H9 (cell line): Measurements from ENCODE around the gene NCKAP5. TPM values are rescaled to one million over a fixed set of nuclear protein-coding genes. Genes with fewer than 3 reads are reported as not detected.

ENCODE experiments used
- DNase-seq: peaks from one replicate; pipeline ENCODE4 v3.0.0-alpha.2; 2017
- H2AFZ ChIP-seq: one replicate; pipeline ENCODE4 v1.6.1; 2013; ENCODE audit warnings: mild to moderate bottlenecking, low read length, control low read depth, moderate library complexity
- H2AK5ac ChIP-seq: 2 replicates; pipeline ENCODE4 v1.6.1; 2013; ENCODE audit warnings: low read length, control low read depth, mixed read lengths; ENCODE audit not compliant: insufficient read length
- H2BK120ac ChIP-seq: one replicate; pipeline ENCODE4 v1.6.1; 2013; ENCODE audit warnings: low read depth, mild to moderate bottlenecking, low read length, control low read depth, inconsistent platforms; ENCODE audit not compliant: poor library complexity, severe bottlenecking
- H2BK12ac ChIP-seq: 2 replicates; pipeline ENCODE4 v1.6.1; 2013; ENCODE audit warnings: low read length, control low read depth, mixed read lengths, low read depth; ENCODE audit not compliant: insufficient read length
- H2BK15ac ChIP-seq: 2 replicates; pipeline ENCODE4 v1.6.1; 2013; ENCODE audit warnings: low read depth, low read length, control low read depth
- H2BK20ac ChIP-seq: one replicate; pipeline ENCODE4 v1.6.1; 2013; ENCODE audit warnings: low read depth, mild to moderate bottlenecking, low read length, control low read depth, inconsistent platforms; ENCODE audit not compliant: poor library complexity, severe bottlenecking
- H2BK5ac ChIP-seq: 2 replicates; pipeline ENCODE4 v1.6.1; 2013; ENCODE audit warnings: low read length, control low read depth, mixed read lengths; ENCODE audit not compliant: insufficient read length
- H3K14ac ChIP-seq: 2 replicates; pipeline ENCODE4 v1.6.1; 2013; ENCODE audit warnings: low read length, control low read depth; ENCODE audit not compliant: insufficient read depth
- H3K18ac ChIP-seq: 2 replicates; pipeline ENCODE4 v1.6.1; 2013; ENCODE audit warnings: low read depth, mild to moderate bottlenecking, mixed read lengths, low read length, control low read depth; ENCODE audit not compliant: insufficient read length
- H3K23ac ChIP-seq: 2 replicates; pipeline ENCODE4 v1.6.1; 2013; ENCODE audit warnings: low read length, control low read depth, mixed read lengths, low read depth; ENCODE audit not compliant: insufficient read length
- H3K23me2 ChIP-seq: 2 replicates; pipeline ENCODE4 v1.6.1; 2013; ENCODE audit warnings: low read depth, mild to moderate bottlenecking, mixed read lengths, low read length, control low read depth; ENCODE audit not compliant: insufficient read length, poor library complexity, severe bottlenecking
- H3K27ac ChIP-seq: 2 replicates; pipeline ENCODE4 v1.5.1; 2013; ENCODE audit warnings: low read length, control low read depth, mixed read lengths, low read depth; ENCODE audit not compliant: insufficient read length
- H3K27me3 ChIP-seq: 2 replicates; pipeline ENCODE4 v1.6.1; 2013; ENCODE audit warnings: low read length, control low read depth, inconsistent platforms; ENCODE audit not compliant: insufficient read depth
- H3K4ac ChIP-seq: 2 replicates; pipeline ENCODE4 v1.6.1; 2013; ENCODE audit warnings: low read depth, mild to moderate bottlenecking, control low read depth, inconsistent platforms, low read length, moderate library complexity
- H3K4me1 ChIP-seq: 2 replicates; pipeline ENCODE4 v1.6.1; 2013; ENCODE audit warnings: low read length, control low read depth, inconsistent platforms; ENCODE audit not compliant: insufficient read depth
- H3K4me2 ChIP-seq: 2 replicates; pipeline ENCODE4 v1.6.1; 2013; ENCODE audit warnings: low read length, control low read depth, mixed read lengths; ENCODE audit not compliant: insufficient read length, insufficient read depth
- H3K56ac ChIP-seq: 2 replicates; pipeline ENCODE4 v1.6.1; 2013; ENCODE audit warnings: low read depth, mild to moderate bottlenecking, mixed read lengths, low read length, control low read depth; ENCODE audit not compliant: insufficient read length
- H3K79me1 ChIP-seq: 2 replicates; pipeline ENCODE4 v1.6.1; 2013; ENCODE audit warnings: low read depth, mild to moderate bottlenecking, moderate library complexity, low read length, control low read depth, inconsistent platforms; ENCODE audit not compliant: insufficient read depth, poor library complexity, severe bottlenecking
- H3K79me2 ChIP-seq: 2 replicates; pipeline ENCODE4 v1.6.1; 2013; ENCODE audit warnings: low read length, control low read depth, inconsistent platforms; ENCODE audit not compliant: insufficient read depth
- H3K9ac ChIP-seq: 2 replicates; pipeline ENCODE4 v1.6.1; 2013; ENCODE audit warnings: low read length, control low read depth, mixed read lengths; ENCODE audit not compliant: insufficient read length; ENCODE audit errors: extremely low read depth
- H3K9me3 ChIP-seq: one replicate; pipeline ENCODE4 v1.6.1; 2013; ENCODE audit warnings: low read depth, low read length, inconsistent platforms; ENCODE audit not compliant: control insufficient read depth
- H3T11ph ChIP-seq: one replicate; pipeline ENCODE4 v1.6.1; 2013; ENCODE audit warnings: mild to moderate bottlenecking, low read length, control low read depth, inconsistent platforms
- H4K20me1 ChIP-seq: one replicate; pipeline ENCODE4 v1.6.1; 2013; ENCODE audit not compliant: control insufficient read depth, insufficient read length, insufficient read depth
- H4K5ac ChIP-seq: 2 replicates; pipeline ENCODE4 v1.6.1; 2013; ENCODE audit warnings: low read depth, mild to moderate bottlenecking, mixed read lengths, low read length, control low read depth; ENCODE audit not compliant: insufficient read length
- H4K8ac ChIP-seq: replicated peaks from 2 replicates; pipeline ENCODE4 v1.6.1; 2013; ENCODE audit warnings: low read length, control low read depth, mixed read lengths, low read depth; ENCODE audit not compliant: insufficient read length
- H4K91ac ChIP-seq: 2 replicates; pipeline ENCODE4 v1.6.1; 2013; ENCODE audit warnings: low read depth, mild to moderate bottlenecking, moderate library complexity, mixed read lengths, low read length, control low read depth; ENCODE audit not compliant: insufficient read length
- H3K27ac Mint-ChIP-seq, 3 experiments: 2 replicates in 2 of 3; 3 replicates in 1 of 3; pipeline ENCODE4 v1.8.0; 2020 to 2021; ENCODE audit warnings: mixed read lengths in 3 of 3, mild to moderate bottlenecking in 1 of 3, moderate library complexity in 1 of 3
- H3K27me3 Mint-ChIP-seq: 2 replicates; pipeline ENCODE4 v1.8.0; 2021; ENCODE audit warnings: low read depth, mild to moderate bottlenecking, moderate library complexity, mixed read lengths
- H3K36me3 Mint-ChIP-seq, 3 experiments: 2 replicates in 2 of 3; 3 replicates in 1 of 3; pipeline ENCODE4 v1.8.0; 2020 to 2021; ENCODE audit warnings: low read depth in 3 of 3, mixed read lengths in 3 of 3; ENCODE audit not compliant: insufficient read depth in 1 of 3
- H3K4me1 Mint-ChIP-seq, 2 experiments: 2 replicates each; pipeline ENCODE4 v1.8.0; 2020; ENCODE audit warnings: mixed read lengths in 2 of 2
- H3K4me3 Mint-ChIP-seq, 2 experiments: 2 replicates in 1 of 2; 3 replicates in 1 of 2; pipeline ENCODE4 v1.8.0; 2020 to 2021; ENCODE audit warnings: mild to moderate bottlenecking in 2 of 2, mixed read lengths in 2 of 2, moderate library complexity in 1 of 2
- H3K9me3 Mint-ChIP-seq, 2 experiments: 2 replicates in 1 of 2; 3 replicates in 1 of 2; pipeline ENCODE4 v1.8.0; 2020; ENCODE audit warnings: mild to moderate bottlenecking in 2 of 2, mixed read lengths in 2 of 2, moderate library complexity in 1 of 2
- WGBS: extraction: QIAGEN DNeasy Blood & Tissue Kit; methylation state at CpG from one replicate; pipeline ENCODE4 v1.1.7; 2013; ENCODE audit warnings: missing lambda C conversion rate, low lambda C conversion rate, mixed read lengths; ENCODE audit not compliant: insufficient read length; ENCODE audit errors: extremely low coverage; 5-methylcytosine and 5-hydroxymethylcytosine counted together
- total RNA-seq: library from RNA; stranded (reverse); gene quantifications from 2 replicates; pipeline ENCODE4 v1.2.1, GENCODE V29; 2021
- TF ChIP-seq, protein P1 (sequence below): fragments of 200-600 bp; sonication (generic); conservative IDR thresholded peaks from 3 replicates; pipeline ENCODE4 v1.8.0; 2021; ENCODE audit warnings: antibody characterized with exemption, mild to moderate bottlenecking

NCKAP5 gene
- total RNA-seq, 1 experiment from 2014 or later: 0.26 TPM

DNA sequence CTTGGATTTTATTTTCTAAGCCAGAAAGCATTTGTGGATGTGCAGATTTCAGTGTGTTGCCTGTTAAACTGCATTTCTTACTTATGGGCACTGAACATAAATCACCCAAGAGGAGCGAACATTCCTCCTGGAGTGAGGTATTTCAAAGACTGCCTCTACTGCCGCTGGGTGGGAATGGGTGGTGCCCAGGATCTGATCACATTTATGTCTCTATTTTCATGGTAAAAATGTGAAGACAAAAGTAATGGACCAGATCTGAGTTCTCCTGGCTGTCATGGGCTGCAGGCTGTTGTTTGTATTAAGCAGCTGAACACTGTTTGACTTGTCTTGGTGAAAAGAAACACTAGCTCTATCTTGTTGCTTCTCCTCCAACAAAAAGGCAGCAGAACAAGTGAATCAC, 251.7 kb downstream of the NCKAP5 start:
- H4K8ac ChIP-seq: no peak overlapping the region
- H3K18ac ChIP-seq: no peak overlapping the region
- H2AK5ac ChIP-seq: no peak overlapping the region
- H4K5ac ChIP-seq: no peak overlapping the region
- Mint-ChIP-seq H3K27ac (no peak overlapping the region), H3K27me3 (peaks cover 1% of the 10 kb centered on the region; the same call in 1 of the 2 replicates), H3K4me3 (no peak overlapping the region), H3K36me3 (peaks cover 0 to 10% (median 5%) of the 10 kb centered on the region in 3 experiments; a peak in 4 of 7 replicates), H3K4me1 (peaks cover 0 to 8% of the 10 kb centered on the region in 2 experiments; a peak in 2 of 4 replicates), H3K9me3 (peaks cover 0 to 6% of the 10 kb centered on the region in 2 experiments; a peak in 2 of 5 replicates)
- TF ChIP-seq, protein P1, sequence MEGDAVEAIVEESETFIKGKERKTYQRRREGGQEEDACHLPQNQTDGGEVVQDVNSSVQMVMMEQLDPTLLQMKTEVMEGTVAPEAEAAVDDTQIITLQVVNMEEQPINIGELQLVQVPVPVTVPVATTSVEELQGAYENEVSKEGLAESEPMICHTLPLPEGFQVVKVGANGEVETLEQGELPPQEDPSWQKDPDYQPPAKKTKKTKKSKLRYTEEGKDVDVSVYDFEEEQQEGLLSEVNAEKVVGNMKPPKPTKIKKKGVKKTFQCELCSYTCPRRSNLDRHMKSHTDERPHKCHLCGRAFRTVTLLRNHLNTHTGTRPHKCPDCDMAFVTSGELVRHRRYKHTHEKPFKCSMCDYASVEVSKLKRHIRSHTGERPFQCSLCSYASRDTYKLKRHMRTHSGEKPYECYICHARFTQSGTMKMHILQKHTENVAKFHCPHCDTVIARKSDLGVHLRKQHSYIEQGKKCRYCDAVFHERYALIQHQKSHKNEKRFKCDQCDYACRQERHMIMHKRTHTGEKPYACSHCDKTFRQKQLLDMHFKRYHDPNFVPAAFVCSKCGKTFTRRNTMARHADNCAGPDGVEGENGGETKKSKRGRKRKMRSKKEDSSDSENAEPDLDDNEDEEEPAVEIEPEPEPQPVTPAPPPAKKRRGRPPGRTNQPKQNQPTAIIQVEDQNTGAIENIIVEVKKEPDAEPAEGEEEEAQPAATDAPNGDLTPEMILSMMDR: no peak
- no peak overlapping the region for H2BK12ac ChIP-seq
- H3K23ac ChIP-seq: no peak overlapping the region
- no peaks in the 10 kb centered on the region for H3K9me3 ChIP-seq
- H3K56ac ChIP-seq: no peak overlapping the region
- WGBS: no CpG with 5 or more reads among the region's 2 CpGs
- H3K4me2 ChIP-seq: no peak overlapping the region
- H3K4me1 ChIP-seq: no peaks in the 10 kb centered on the region
- H2AFZ ChIP-seq: no peak overlapping the region
- no peaks in the 10 kb centered on the region for H3K23me2 ChIP-seq
- H3K79me1 ChIP-seq: no peaks in the 10 kb centered on the region
- no peak overlapping the region for H2BK15ac ChIP-seq
- no peak overlapping the region for H3K9ac ChIP-seq
- H3K27ac ChIP-seq: no peak overlapping the region
- no peak overlapping the region for H2BK20ac ChIP-seq
- H2BK120ac ChIP-seq: no peak overlapping the region
- H3K4ac ChIP-seq: no peak overlapping the region
- H2BK5ac ChIP-seq: no peak overlapping the region
- DNase-seq: no peak
- H3K79me2 ChIP-seq: no peaks in the 10 kb centered on the region
- peaks cover 2% of the 10 kb centered on the region; the same call in 1 of the 2 replicates for H3K27me3 ChIP-seq
- H4K91ac ChIP-seq: no peak overlapping the region
- H3K14ac ChIP-seq: no peak overlapping the region
- H4K20me1 ChIP-seq: no peaks in the 10 kb centered on the region
- H3T11ph ChIP-seq: no peak overlapping the region
